Right lobe of liver (tissue), 4 donors: Measurements from ENCODE around the gene CUBN.

ENCODE experiments used
- POLR2A ChIP-seq: fragments of 450-650 bp; IDR thresholded peaks from one replicate; pipeline ENCODE4 v1.6.1; 2017; ENCODE audit warnings: antibody characterized with exemption, mild to moderate bottlenecking
- TF ChIP-seq, protein P1 (sequence below), 4 donors: fragments of 200-600 bp in 3 of 4; fragments of 450-650 bp in 1 of 4; IDR thresholded peaks; one replicate each; pipeline versions ENCODE4 v1.5.1 to v1.8.0; 2016 to 2022; ENCODE audit warnings: antibody characterized with exemption in 4 of 4, mild to moderate bottlenecking in 2 of 4
- donor health status: DM: no; HTN: no; CAD: no.
- donor health status: DM: no; HTN: no; CAD: no.
- donor health status: DM: no; HTN: yes; CAD: no.

DNA sequence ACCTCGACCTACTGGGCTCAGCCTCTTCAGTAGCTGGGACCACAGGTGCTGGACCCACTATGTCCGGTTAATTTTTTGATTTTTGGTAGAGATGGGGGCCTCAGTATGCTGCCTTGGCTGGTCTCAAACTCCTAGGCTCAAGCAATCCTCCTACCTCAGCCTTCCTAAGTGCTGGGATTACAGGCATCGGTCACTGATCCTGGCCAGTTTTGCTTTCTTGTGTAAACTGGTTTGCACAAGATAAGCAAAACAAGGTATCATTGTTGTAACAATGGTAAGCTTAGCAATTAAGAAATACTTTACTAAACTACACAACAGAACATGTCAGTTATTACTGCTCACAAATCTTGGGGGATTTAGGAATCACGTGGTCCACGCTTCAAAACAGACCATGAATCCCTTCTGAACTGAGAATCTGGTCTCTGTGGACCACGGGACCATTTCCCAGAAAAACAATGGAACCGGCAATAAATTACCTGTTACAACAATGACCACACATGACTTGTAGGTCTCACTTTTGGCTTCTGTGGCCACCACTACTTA is 349.2 kb downstream of the CUBN start:
- TF ChIP-seq, protein P1, sequence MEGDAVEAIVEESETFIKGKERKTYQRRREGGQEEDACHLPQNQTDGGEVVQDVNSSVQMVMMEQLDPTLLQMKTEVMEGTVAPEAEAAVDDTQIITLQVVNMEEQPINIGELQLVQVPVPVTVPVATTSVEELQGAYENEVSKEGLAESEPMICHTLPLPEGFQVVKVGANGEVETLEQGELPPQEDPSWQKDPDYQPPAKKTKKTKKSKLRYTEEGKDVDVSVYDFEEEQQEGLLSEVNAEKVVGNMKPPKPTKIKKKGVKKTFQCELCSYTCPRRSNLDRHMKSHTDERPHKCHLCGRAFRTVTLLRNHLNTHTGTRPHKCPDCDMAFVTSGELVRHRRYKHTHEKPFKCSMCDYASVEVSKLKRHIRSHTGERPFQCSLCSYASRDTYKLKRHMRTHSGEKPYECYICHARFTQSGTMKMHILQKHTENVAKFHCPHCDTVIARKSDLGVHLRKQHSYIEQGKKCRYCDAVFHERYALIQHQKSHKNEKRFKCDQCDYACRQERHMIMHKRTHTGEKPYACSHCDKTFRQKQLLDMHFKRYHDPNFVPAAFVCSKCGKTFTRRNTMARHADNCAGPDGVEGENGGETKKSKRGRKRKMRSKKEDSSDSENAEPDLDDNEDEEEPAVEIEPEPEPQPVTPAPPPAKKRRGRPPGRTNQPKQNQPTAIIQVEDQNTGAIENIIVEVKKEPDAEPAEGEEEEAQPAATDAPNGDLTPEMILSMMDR (IDR thresholded peaks at IDR 0.05) = no peak
- no peak for TF ChIP-seq POLR2A
